Right hindlimb (tissue), 1 donor: ENCODE measurements around the gene SLC25A25.

Source experiments
- DNase-seq: peaks from one replicate; pipeline ENCODE4 v3.0.0-alpha.2; 2018

Gene SLC25A25

GRCh38 chr9:128114326-128115186, 46.5 kb downstream of the SLC25A25 start:
- DNase-seq: peak; percentile 26

GRCh38 chr9:128115187-128116103, 47.4 kb downstream of the SLC25A25 start:
- peak; percentile 19 for DNase-seq

- peak; percentile 12 for DNase-seq
Measured at GRCh38 chr9:128116104-128117083, 48.4 kb downstream of the SLC25A25 start.

GRCh38 chr9:128117613-128118471, 49.8 kb downstream of the SLC25A25 start:
- DNase-seq: peak; percentile 94

- no peak for DNase-seq
Measured at GRCh38 chr9:128118472-128118857, 50.4 kb downstream of the SLC25A25 start.

GRCh38 chr9:128118971-128119665, 51.1 kb downstream of the SLC25A25 start:
- peak; percentile 42 for DNase-seq

- peak; percentile 16 for DNase-seq
Measured at GRCh38 chr9:128120061-128120740, 52.2 kb downstream of the SLC25A25 start.

GRCh38 chr9:128120741-128121465, 52.9 kb downstream of the SLC25A25 start:
- peak; percentile 14 for DNase-seq

- DNase-seq: no peak
Measured at GRCh38 chr9:128121466-128121810, 53.4 kb downstream of the SLC25A25 start.

GRCh38 chr9:128121924-128122808, 54.1 kb downstream of the SLC25A25 start:
- DNase-seq: peak; percentile 17

- DNase-seq: peak; percentile 19
Measured at GRCh38 chr9:128122809-128123175, 54.8 kb downstream of the SLC25A25 start.

- DNase-seq: peak; percentile 10
Measured at GRCh38 chr9:128123451-128124080, 55.5 kb downstream of the SLC25A25 start.

GRCh38 chr9:128124451-128124850, 56.4 kb downstream of the SLC25A25 start:
- no peak for DNase-seq

GRCh38 chr9:128124873-128125579, 57.0 kb downstream of the SLC25A25 start:
- peak; percentile 64 for DNase-seq

- peak; percentile 22 for DNase-seq
Measured at GRCh38 chr9:128125580-128126354, 57.7 kb downstream of the SLC25A25 start.

GRCh38 chr9:128127568-128127989, 59.5 kb downstream of the SLC25A25 start, which contains the start of gene PTGES2:
TSS of gene PTGES2 (minus strand) at chr9:128127729. CDS start at chr9:128127717, 12 bp downstream.
- peak; percentile 91 for DNase-seq
